Measurements from ENCODE around the gene HEATR5B. TPM values are rescaled to one million over a fixed set of nuclear protein-coding genes. Genes with fewer than 3 reads are reported as not detected.

Gene HEATR5B
- total RNA-seq, 2 donors from 2014 or later, result 21.5 to 22.7 TPM

- WGBS, 2 experiments (ENCODE audit: insufficient coverage in 1 of 2, insufficient read length in 1 of 2), result 95 to 100% methylated on average over 3 to 4 of the region's 4 CpGs
- H3K4me1 ChIP-seq (ENCODE audit: control insufficient read depth, insufficient read depth, low read length), result no peaks in the 10 kb centered on the region
- Mint-ChIP-seq H3K4me1 (no peaks in the 10 kb centered on the region), H3K27ac (no peak overlapping the region), H3K4me3 (no peak overlapping the region), H3K9me3 (no peaks in the 10 kb centered on the region), H3K27me3 (ENCODE audit: insufficient read depth) (no peaks in the 10 kb centered on the region), H3K36me3 (ENCODE audit: low read depth) (peaks cover 26% of the 10 kb centered on the region)
- H3K9me3 ChIP-seq (ENCODE audit: control insufficient read depth, low read length), result no peaks in the 10 kb centered on the region
- no peak overlapping the region for H3K4me3 ChIP-seq (ENCODE audit: low read length)
- H3K27ac ChIP-seq (ENCODE audit: low read depth, low read length), result no peak overlapping the region
- no peak overlapping the region for H3K9ac ChIP-seq (ENCODE audit: extremely low read depth, low read length, poor library complexity, severe bottlenecking)
- TF ChIP-seq CTCF (conservative IDR thresholded peaks at IDR 0.05), result no peak
- DNase-seq, result no peak
- peaks cover 42% of the 10 kb centered on the region for H3K36me3 ChIP-seq (ENCODE audit: control insufficient read depth, insufficient read depth, low read length)
- no peaks in the 10 kb centered on the region for H3K27me3 ChIP-seq (ENCODE audit: control insufficient read depth, insufficient read depth, low read length, poor library complexity, severe bottlenecking)
Observed at GRCh38 chr2:37098416-37099118, 14.4 kb upstream of the HEATR5B start.

GRCh38 chr2:37096568-37096967 is 12.4 kb upstream of the HEATR5B start:
- H3K27ac Mint-ChIP-seq, result no peak overlapping the region
- H3K27ac ChIP-seq (ENCODE audit: low read depth, low read length), result no peak overlapping the region
- H3K9ac ChIP-seq (ENCODE audit: extremely low read depth, low read length, poor library complexity, severe bottlenecking), result no peak overlapping the region
- no peaks in the 10 kb centered on the region for H3K4me1 Mint-ChIP-seq
- no peaks in the 10 kb centered on the region for H3K4me1 ChIP-seq (ENCODE audit: control insufficient read depth, insufficient read depth, low read length)
- WGBS, 2 experiments (ENCODE audit: insufficient coverage in 1 of 2, insufficient read length in 1 of 2), result 94 to 100% methylated on average over 1 of the region's 1 CpG
- no peaks in the 10 kb centered on the region for H3K9me3 Mint-ChIP-seq
- H3K4me3 ChIP-seq (ENCODE audit: low read length), result no peak overlapping the region
- DNase-seq, result no peak
- H3K36me3 Mint-ChIP-seq (ENCODE audit: low read depth), result peaks cover 35% of the 10 kb centered on the region
- no peak overlapping the region for H3K4me3 Mint-ChIP-seq
- no peaks in the 10 kb centered on the region for H3K9me3 ChIP-seq (ENCODE audit: control insufficient read depth, low read length)
- TF ChIP-seq CTCF (conservative IDR thresholded peaks at IDR 0.05), result no peak
- H3K27me3 ChIP-seq (ENCODE audit: control insufficient read depth, insufficient read depth, low read length, poor library complexity, severe bottlenecking), result no peaks in the 10 kb centered on the region
- H3K36me3 ChIP-seq (ENCODE audit: control insufficient read depth, insufficient read depth, low read length), result peaks cover 59% of the 10 kb centered on the region
- H3K27me3 Mint-ChIP-seq (ENCODE audit: insufficient read depth), result no peaks in the 10 kb centered on the region

- no peak overlapping the region for H3K4me3 Mint-ChIP-seq
- peaks cover 8% of the 10 kb centered on the region for H3K4me1 Mint-ChIP-seq
- peaks cover 5% of the 10 kb centered on the region for H3K4me1 ChIP-seq (ENCODE audit: control insufficient read depth, insufficient read depth, low read length)
- H3K36me3 Mint-ChIP-seq (ENCODE audit: low read depth), result peaks cover 38% of the 10 kb centered on the region
- H3K4me3 ChIP-seq (ENCODE audit: low read length), result no peak overlapping the region
- 92 to 96% methylated on average over 5 of the region's 5 CpGs for WGBS, 2 experiments (ENCODE audit: insufficient coverage in 1 of 2, insufficient read length in 1 of 2)
- no peak for TF ChIP-seq CTCF (conservative IDR thresholded peaks at IDR 0.05)
- no peak overlapping the region for H3K27ac Mint-ChIP-seq
- H3K27me3 Mint-ChIP-seq (ENCODE audit: insufficient read depth), result no peaks in the 10 kb centered on the region
- no peaks in the 10 kb centered on the region for H3K27me3 ChIP-seq (ENCODE audit: control insufficient read depth, insufficient read depth, low read length, poor library complexity, severe bottlenecking)
- H3K9me3 ChIP-seq (ENCODE audit: control insufficient read depth, low read length), result no peaks in the 10 kb centered on the region
- H3K36me3 ChIP-seq (ENCODE audit: control insufficient read depth, insufficient read depth, low read length), result peaks cover 68% of the 10 kb centered on the region
- no peak overlapping the region for H3K9ac ChIP-seq (ENCODE audit: extremely low read depth, low read length, poor library complexity, severe bottlenecking)
- H3K27ac ChIP-seq (ENCODE audit: low read depth, low read length), result no peak overlapping the region
- DNase-seq, result no peak
- H3K9me3 Mint-ChIP-seq, result no peaks in the 10 kb centered on the region
Observed at GRCh38 chr2:37091873-37092272, 7.7 kb upstream of the HEATR5B start.

Data from endodermal cell (in vitro differentiated cells).